CD1c-positive myeloid dendritic cell (primary cell): ENCODE measurements around the gene MIEF2.
"Not testable (repeated sequence)": the region's sequence is repeated elsewhere in the genome, so short reads cannot be mapped to it uniquely, and the experiment has no call there.

ENCODE experiments used
- DNase-seq: peaks from one replicate; pipeline ENCODE4 v3.0.0-alpha.2; 2016; ENCODE audit errors: extremely low spot score

The MIEF2 gene, protein sequence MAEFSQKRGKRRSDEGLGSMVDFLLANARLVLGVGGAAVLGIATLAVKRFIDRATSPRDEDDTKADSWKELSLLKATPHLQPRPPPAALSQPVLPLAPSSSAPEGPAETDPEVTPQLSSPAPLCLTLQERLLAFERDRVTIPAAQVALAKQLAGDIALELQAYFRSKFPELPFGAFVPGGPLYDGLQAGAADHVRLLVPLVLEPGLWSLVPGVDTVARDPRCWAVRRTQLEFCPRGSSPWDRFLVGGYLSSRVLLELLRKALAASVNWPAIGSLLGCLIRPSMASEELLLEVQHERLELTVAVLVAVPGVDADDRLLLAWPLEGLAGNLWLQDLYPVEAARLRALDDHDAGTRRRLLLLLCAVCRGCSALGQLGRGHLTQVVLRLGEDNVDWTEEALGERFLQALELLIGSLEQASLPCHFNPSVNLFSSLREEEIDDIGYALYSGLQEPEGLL

DNA sequence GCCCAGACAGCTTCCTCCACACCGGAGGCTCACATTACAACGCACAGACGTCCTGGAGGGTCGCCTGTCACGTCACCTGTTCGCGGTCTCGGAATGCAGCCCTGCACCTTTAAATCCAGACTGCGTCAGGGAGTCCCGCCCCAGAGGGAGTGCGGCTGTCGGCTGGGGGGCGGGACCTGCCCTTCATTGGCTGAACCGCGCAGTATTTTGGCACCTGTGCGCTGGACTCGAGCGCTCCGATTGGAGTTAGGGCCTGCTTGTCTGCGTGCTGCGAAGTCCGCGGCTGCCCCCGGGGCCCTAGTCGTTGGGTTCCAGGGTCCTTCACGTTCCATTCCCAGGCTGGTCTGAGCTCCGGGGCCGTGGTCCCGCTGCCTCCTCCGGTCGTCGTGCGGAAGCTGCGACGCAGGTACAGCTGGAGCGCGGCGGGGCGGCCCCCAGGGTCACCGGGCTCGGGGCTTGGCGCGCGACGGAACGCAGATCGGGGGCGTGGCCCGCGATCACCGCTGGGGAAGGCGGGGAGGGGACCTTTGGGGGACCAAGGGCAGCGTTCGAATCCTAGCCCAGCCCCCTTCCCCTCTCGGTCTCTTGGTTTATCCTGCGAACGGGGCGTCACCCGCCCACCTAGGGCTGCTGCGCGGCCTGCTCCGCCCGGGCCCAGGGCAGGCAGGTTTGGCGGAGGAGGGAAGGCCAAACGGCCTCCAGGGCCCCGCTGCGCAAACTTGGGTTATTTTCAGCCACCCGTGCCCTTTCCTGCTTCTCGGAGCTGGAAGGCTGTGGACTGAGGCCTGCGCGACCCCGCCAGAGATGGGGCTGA, at the start of gene MIEF2:
Gene MIEF2, plus strand, starts transcription at position 331 of the 814 bp plus-strand sequence. CDS start 2,059 bp downstream, outside the sequence.
- peak; percentile 95 for DNase-seq

DNA sequence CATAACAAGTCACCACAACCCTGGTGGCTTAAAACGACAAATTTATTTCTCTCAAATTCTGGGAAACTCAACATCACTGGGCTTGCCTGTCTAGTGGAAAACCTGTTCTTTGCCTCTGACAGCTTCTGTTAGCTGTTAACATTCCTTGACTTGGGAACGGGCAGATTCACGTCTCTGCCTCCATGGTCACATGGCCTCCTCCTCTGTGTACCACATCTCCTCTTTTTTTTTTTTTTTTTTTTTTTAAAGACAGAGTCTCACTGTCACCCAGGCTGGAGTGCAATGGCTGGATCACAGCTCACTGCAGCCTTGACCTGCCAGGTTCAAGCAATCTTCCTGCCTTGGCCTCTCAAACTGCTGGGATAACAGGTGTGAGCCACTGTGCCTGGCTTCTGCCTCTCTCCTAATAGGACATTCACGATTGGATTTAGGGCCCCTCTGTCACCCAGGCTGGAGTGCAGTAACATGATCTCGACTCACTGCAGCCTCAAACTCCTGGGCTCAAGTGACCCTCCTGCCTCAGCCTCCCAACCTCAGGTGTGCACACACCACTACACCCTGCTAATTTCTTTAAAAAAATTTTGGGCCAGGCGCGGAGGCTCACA, 46.7 kb upstream of the MIEF2 start:
- no peak for DNase-seq

- DNase-seq: not testable (repeated sequence)
Observed at GRCh38 chr17:18216906-18217305, 43.6 kb upstream of the MIEF2 start.

- peak; percentile 72 for DNase-seq
Observed at GRCh38 chr17:18217412-18218015, 42.9 kb upstream of the MIEF2 start.

GRCh38 chr17:18218756-18219415, 41.6 kb upstream of the MIEF2 start:
- DNase-seq: no peak

- DNase-seq: no peak
Observed at GRCh38 chr17:18224053-18224386, 36.4 kb upstream of the MIEF2 start.

GRCh38 chr17:18224387-18225120, 35.9 kb upstream of the MIEF2 start:
- DNase-seq: no peak

DNA sequence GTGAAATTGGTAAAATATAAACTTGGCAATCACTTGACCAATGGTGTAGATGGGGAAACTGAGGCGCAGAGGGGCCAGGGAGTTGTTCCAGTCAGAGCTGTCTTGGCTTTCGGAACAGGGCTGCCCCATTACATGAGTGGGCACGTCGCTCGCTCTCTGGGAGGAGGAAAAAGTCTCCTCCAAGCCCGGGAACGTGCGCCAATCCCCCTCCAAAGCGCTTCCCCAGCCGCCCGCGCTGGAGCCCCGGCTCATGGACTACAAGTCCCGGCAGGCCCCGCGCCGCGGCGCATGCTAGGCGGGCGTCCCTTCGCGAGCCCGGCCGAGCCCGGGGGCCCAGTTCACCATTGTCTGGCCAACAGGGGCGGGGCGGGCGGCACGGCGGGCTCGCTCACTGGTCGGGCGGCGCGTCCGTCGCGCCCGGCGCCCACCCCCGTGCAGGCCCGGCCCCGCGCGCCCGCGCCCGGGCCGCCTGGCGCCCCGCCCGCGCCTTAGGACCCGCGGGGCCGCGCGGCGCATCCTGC, 35.3 kb upstream of the MIEF2 start, which contains the start of gene LLGL1:
Gene LLGL1, plus strand, starts transcription at position 515 of the 521 bp plus-strand sequence. CDS start 48 bp downstream, outside the sequence.
- peak; percentile 98 for DNase-seq

GRCh38 chr17:18225642-18226283, 34.7 kb upstream of the MIEF2 start:
- DNase-seq: no peak

- peak; percentile 2 for DNase-seq
Observed at GRCh38 chr17:18226284-18226945, 34.0 kb upstream of the MIEF2 start.

DNA sequence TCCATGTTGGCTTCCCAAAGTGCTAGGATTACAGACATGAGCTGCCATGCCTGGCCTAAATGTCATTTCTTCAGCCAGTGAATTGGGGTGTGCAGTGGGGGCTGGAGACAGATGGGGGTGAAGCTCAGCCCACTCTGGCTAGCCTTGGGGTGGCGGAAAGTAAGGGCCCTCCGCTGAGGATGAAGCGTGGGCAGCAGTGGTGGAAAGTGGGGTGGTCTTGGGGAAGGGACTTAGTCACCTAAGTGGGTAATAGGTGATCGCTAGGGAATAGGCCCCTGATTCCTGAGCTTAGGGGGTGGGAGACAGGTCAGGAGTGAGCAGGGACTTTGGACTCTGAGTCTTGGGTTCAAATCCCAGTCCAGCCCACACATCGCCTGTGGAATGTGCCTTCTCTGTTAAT, 32.8 kb upstream of the MIEF2 start:
- no peak for DNase-seq

- no peak for DNase-seq
Observed at GRCh38 chr17:18228176-18228682, 32.2 kb upstream of the MIEF2 start.

GRCh38 chr17:18229254-18229653, 31.2 kb upstream of the MIEF2 start:
- DNase-seq: no peak

GRCh38 chr17:18229771-18230170, 30.7 kb upstream of the MIEF2 start:
- DNase-seq: no peak

- DNase-seq: no peak
Observed at GRCh38 chr17:18230288-18231141, 29.9 kb upstream of the MIEF2 start.

- no peak for DNase-seq
Observed at GRCh38 chr17:18231164-18231563, 29.3 kb upstream of the MIEF2 start.

GRCh38 chr17:18233803-18234518, 26.5 kb upstream of the MIEF2 start:
- DNase-seq: no peak
